Cardiac fibroblast (primary cell): ENCODE data around the gene ASCC1.

Source experiments
- DNase-seq, 2 donors: peaks; one replicate each; pipeline versions ENCODE4 v3.0.0 to v3.0.0-alpha.2; 2010; ENCODE audit warnings: low read depth in 2 of 2
- H3K4me3 ChIP-seq, 2 donors: replicated peaks in 1 of 2; 1 replicate in 1 of 2; 2 replicates in 1 of 2; pipeline ENCODE4 v1.5.1; 2011; ENCODE audit warnings: low read depth in 2 of 2, low read length in 2 of 2, mild to moderate bottlenecking in 2 of 2, moderate library complexity in 1 of 2
- CTCF ChIP-seq: IDR thresholded peaks from one replicate; pipeline ENCODE4 v1.5.1; 2011; ENCODE audit warnings: low read depth, mild to moderate bottlenecking, low read length, inconsistent platforms

Gene ASCC1

GRCh38 chr10:72177454-72177853, 38.6 kb downstream of the ASCC1 start:
- DNase-seq: no peak
- no peak for TF ChIP-seq CTCF
- H3K4me3 ChIP-seq: no peak overlapping the region

DNA sequence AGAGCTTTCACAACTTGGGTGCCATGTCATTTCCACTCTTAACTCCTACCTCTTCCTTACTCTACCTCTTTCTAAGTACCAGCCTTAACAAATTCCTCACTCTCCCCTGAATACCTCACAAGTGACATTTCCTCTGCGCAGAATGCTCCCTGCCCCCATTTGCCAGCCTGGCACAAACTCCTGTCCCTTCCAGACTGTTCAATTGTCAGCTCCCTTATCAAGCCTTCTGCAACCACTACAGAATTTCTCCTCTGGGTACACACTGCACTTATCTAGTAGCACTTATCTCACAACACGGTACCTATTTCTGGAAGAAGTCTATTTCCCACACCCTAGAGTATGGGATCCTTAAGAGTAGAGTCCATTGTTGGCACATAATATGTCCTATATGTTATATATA, 39.4 kb downstream of the ASCC1 start:
- no peak overlapping the region for H3K4me3 ChIP-seq
- DNase-seq: no peak
- TF ChIP-seq CTCF: no peak

- no peak for TF ChIP-seq CTCF
- peak; percentile 47 to 64 for DNase-seq
Observed at GRCh38 chr10:72175149-72175548, 40.9 kb downstream of the ASCC1 start.

GRCh38 chr10:72174297-72174662, 41.8 kb downstream of the ASCC1 start:
- DNase-seq: no peak
- TF ChIP-seq CTCF: no peak
- H3K4me3 ChIP-seq: no peak overlapping the region

More at GRCh38 chr10:72175149-72175548, 40.9 kb downstream of the ASCC1 start:
- no peak overlapping the region for H3K4me3 ChIP-seq

DNA sequence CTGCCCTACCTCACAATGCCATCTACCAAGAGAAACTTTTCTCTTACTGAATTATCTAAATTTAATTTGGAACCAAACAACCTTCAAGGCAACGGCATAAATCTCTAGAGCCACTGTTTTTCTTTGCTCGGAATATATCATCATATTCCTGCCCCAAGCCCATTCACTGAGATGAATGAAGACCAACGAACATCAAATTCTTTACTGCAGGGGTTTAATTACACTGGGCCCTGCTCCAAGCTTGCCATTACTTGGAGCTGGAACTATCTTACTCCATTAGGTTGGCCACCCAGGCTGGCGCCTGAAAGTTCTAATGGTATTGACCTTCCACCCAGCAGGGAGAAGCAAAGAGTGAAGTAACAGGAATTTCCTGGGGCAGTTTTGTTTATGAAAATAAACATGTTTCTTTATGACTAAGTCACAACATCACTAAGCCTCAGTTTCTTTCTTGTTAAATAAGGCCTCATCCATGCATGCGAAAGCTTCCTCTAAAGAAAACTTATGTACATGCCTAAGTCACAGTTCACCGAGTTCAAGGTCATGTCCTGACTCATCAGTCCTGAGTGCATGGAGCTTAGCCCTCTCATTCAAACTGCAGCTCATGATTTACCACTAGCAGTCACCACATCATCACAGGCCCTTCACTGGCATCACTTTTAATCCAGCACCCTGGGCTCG, 42.3 kb downstream of the ASCC1 start:
- DNase-seq: peak; percentile 14
- TF ChIP-seq CTCF: no peak
- H3K4me3 ChIP-seq: no peak overlapping the region

DNA sequence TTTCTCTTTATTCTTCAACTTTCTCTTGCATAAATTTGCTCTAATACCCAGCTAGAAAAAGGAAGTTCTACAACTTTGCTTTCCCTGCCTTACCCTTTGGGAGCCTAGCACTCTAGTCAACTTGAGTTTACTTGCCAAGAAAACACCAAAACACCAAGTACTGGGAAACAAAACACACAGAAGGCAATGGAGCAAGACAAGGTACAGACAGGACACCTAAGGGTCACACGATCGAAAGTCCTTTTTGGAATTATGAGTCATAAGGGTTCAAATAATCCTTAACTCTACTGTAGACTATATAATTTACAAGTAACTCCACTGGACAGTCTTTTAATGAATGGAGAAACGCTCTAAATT, 42.8 kb downstream of the ASCC1 start:
- no peak for TF ChIP-seq CTCF
- DNase-seq: no peak
- H3K4me3 ChIP-seq: no peak overlapping the region

DNA sequence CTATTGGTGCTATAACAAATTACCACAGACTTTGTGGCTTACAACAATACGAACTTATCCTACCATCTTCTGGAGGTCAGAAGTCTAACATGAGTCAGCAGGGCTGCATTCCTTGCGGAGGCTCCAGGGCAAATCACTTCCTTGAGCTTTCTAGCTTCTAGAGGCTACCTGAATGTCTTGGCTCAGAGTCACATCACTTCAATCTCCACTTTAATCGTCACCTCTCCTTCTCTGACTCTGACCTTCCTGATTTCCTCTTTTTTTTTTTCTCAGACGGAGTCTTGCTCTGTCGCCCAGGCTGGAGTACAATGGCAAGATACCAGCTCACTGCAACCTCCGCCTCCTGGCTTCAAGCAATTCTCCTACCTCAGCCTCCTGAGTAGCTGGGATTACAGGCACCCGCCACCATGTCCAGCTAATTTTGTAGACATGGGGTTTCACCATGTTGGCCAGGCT, 44.9 kb downstream of the ASCC1 start:
- DNase-seq: peak; percentile 73 to 86
- TF ChIP-seq CTCF: no peak
- no peak overlapping the region for H3K4me3 ChIP-seq
